GM21723 (cell line): ENCODE data around the gene BNC1.

Experiments used
- ATAC-seq: cut with Tn5 transposase; IDR thresholded peaks from one replicate; pipeline ENCODE4 v1.9.1; 2021; ENCODE audit warnings: mild to moderate bottlenecking, moderate library complexity; ENCODE audit not compliant: unreplicated experiment

Gene BNC1, protein sequence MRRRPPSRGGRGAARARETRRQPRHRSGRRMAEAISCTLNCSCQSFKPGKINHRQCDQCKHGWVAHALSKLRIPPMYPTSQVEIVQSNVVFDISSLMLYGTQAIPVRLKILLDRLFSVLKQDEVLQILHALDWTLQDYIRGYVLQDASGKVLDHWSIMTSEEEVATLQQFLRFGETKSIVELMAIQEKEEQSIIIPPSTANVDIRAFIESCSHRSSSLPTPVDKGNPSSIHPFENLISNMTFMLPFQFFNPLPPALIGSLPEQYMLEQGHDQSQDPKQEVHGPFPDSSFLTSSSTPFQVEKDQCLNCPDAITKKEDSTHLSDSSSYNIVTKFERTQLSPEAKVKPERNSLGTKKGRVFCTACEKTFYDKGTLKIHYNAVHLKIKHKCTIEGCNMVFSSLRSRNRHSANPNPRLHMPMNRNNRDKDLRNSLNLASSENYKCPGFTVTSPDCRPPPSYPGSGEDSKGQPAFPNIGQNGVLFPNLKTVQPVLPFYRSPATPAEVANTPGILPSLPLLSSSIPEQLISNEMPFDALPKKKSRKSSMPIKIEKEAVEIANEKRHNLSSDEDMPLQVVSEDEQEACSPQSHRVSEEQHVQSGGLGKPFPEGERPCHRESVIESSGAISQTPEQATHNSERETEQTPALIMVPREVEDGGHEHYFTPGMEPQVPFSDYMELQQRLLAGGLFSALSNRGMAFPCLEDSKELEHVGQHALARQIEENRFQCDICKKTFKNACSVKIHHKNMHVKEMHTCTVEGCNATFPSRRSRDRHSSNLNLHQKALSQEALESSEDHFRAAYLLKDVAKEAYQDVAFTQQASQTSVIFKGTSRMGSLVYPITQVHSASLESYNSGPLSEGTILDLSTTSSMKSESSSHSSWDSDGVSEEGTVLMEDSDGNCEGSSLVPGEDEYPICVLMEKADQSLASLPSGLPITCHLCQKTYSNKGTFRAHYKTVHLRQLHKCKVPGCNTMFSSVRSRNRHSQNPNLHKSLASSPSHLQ

DNA sequence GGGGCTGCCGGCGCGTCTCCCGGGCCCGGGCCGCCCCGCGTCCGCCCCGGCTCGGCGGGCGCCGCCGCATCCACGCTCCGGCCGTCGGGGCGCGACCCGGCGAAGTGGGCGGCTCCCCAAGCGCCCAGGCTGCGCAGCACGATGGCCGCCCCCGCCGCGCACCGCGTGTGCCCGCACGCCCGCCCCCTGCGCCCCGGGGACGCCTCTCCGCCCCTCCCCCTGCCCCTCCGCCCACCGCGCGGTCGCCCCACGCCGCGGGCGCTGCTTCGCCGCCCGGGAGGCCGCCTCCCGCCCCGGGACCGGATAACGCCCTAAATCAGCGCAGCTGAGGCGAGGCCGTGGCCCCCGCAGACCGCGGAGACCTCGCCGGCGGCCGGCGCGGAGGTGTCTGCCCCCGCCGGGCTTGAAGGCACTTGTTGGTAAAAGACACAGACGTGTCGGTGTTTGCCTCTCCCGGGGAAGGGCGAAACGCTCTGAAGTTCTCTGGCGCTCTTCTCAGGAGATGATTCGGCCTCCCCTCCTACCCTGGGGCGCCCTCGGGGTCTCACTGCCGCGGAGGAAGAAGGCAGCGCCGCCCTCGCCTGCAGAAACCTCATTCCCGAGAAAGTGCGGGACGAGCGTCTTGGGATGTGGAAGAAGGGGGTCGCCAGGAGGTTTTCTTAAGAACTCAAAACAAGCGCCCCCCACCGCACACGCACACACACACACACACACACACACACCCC lies at the start of gene BNC1:
BNC1 (minus strand) TSS at position 106 of the 725 bp plus-strand sequence; CDS start at position 70, 36 bp downstream.
- ATAC-seq, result no peak

GRCh38 chr15:83327041-83327440 lies 42.6 kb upstream of the BNC1 start:
- no peak for ATAC-seq

GRCh38 chr15:83324799-83325198 lies 40.3 kb upstream of the BNC1 start:
- ATAC-seq, result no peak

- ATAC-seq, result no peak
These were observed 38.8 kb upstream of the BNC1 start for GRCh38 chr15:83323296-83323711.

GRCh38 chr15:83322691-83323090 lies 38.2 kb upstream of the BNC1 start:
- no peak for ATAC-seq

DNA sequence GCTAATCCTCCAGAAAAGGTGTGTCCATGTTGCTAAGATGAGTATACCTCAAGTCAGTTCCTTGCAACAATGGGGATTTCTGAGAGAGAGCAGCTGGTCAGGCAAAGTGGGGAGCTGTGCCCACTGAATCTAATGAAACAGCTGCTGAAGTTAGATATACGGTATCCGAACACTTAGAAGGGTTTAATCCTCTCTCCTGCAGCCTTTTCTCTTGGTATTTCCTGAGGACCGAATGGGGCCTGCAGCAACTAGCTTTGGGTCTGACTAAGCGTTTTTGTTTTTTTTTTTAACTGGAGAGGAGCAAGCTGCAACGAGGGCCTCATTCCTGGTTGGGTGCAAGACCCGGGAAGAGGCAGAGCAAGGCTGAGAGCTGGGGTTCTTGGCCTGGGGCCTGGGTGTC lies 37.6 kb upstream of the BNC1 start:
- no peak for ATAC-seq

- ATAC-seq, result no peak
These were observed 36.4 kb upstream of the BNC1 start for GRCh38 chr15:83320844-83321243.

DNA sequence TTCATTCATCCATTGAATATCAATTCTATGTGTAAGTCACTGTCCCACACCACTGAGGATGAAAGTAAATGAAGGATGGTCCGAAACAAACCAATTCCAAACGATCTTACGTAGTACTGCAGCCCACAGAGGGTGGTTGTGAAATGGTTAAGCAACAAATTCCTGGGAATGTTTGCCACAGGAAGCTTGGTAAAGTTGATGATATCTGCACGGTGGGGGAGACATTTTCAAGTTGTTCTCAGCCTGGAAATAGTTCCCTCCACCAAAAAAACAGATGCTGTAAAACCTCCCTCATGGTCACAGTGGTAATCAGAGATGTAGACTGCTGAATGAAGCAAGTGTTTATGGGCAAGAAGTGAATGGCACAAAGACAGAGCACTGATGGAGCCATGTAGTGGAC lies 35.9 kb upstream of the BNC1 start:
- no peak for ATAC-seq

- ATAC-seq, result no peak
These were observed 35.3 kb upstream of the BNC1 start for GRCh38 chr15:83319771-83320170.

GRCh38 chr15:83318861-83319415 lies 34.5 kb upstream of the BNC1 start:
- no peak for ATAC-seq

DNA sequence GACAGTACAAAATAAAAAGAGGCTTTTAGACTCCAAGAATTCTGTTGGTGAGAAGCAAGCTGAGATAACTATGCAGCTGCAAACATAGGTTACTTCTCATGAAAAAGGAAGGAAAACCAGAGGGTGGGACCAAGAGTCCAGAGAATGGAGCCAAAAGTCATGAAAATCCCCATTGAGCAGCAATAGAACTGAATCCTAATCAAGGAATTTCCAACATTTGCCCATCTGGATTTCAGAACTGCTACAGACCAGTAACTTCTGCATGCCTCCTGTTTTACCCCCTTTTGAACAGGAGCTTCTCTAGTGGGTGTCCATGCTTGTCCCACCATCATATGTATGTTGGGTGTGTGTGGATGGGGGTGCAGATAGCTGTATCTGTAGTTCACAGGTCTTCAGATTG lies 33.6 kb upstream of the BNC1 start:
- ATAC-seq, result no peak

DNA sequence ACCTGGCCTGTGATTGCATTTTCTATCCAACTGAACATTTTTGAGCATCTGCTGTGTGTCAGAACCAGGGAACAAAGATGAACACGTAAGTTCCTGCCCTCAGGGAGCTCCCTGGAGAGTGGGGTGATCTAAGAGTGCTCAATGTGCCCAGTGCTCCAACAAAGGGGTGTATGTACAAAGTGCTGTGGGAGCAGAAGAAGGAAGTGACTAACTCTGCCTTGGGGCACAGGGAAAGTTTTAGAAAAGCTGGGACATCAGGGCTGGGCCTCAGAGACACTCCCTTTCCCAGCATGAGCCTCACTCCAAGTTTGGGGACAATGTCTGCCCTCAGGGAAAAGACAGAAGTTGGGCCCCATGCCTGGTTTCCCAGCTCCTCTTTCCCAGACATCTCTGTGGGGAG lies 27.6 kb upstream of the BNC1 start:
- ATAC-seq, result no peak

DNA sequence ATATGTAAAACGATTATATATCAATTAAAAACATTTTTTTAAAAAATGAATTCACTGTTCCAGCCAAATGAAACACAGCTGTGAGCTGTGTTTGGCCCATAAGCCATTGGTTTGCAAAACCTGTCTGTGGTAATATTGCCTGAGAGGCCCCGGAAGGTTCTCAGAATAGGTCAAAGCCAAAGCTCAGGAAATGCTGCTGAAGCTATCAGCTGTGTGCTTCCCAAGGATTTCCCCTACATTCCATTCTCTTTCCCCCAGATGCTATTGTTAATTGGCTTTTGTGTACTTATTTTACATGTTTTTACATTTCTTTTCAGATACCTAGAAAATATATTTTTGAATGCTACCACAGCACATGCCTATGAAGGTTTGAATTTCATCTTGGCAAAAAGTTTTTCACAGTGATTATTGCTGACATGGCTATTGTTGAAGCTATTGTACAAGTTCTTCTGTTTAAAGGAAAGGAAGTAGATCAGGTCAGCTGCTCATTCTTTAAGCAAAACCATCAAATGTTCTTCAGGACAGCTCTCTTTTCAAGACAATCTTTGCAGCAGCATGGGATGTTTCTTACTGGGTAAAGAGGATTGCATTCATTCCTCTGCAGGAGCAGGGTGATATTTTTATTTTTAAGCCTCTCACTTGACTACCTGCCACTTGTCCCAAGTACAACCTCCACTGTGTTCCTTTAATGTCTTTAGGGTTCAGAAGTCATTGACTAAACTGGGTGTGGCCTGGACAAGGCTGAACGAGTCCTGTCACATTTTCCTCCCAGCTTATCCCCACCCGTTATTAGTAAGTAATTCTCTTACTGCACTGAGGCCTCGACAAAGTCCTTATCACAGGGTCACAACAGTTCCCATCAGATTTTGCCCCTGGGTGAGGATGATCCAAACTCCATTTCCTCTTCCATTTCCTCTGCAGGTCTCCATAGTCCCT lies 26.3 kb upstream of the BNC1 start:
- ATAC-seq, result no peak

DNA sequence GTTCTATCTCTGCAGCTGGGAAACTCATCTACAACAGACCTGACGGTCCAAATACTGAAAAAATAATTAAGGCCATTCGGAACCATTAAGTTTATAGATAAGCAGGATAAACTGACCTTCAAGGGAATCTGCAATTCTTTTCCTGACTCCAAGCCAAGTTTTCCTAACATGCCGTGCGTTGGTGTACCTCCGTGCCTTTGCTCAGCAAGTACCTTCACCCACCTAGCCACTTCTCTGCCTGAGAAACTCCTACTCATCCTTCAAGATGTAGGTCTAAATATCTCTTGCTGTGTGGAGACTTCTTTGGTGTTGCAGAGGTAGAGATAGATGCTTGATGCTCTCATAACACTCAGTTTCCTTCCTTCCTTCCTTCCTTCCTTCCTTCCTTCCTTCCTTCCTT lies 24.2 kb upstream of the BNC1 start:
- ATAC-seq, result no peak

DNA sequence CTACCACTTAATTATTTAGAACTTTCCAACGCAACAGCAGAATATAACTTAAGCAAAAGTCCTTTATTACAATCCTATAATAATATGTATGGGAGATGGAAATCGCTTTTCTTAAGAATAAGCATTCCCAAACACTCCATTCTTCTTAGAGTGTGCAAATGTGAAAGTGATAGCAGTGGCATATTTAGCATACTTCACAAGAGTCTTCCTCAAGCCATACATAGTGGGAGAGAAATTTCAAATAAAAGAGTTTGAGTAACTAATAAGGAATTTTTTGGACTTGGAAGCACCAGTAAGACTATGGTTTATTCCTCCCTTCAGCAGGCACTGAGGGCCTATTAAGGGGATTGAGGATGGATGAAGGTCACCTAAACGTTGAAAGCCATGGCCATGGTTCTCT lies 22.1 kb upstream of the BNC1 start:
- ATAC-seq, result no peak

DNA sequence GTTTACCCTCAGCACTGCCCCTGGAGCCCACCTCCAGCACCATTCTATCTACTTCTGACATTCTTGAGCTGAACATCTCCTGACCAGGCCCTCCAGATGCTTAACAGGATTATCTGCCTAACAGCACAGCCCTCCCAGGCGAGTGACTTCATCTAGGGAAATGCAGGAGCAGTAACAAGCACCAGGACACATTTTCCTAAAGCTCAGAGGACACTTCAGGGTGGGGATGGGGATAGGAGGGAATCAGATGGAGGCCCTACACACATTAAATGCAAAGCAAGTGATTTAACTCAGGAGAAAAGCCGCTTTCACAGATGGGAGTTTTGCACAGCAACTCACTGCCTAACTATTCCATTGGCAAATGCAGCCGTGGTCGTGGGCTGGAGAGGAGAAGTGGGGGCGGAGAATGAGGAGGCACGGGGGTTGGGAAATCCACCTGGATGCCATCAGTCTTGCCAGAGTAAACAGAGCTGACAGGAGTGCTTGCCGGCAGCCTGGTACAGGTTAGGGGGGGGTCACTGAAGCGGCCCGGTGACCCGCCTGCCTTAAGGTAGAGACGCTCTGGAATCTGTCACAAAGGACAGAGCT lies 21.3 kb upstream of the BNC1 start:
- ATAC-seq, result no peak

- no peak for ATAC-seq
These were observed 20.6 kb upstream of the BNC1 start for GRCh38 chr15:83304861-83305703.

GRCh38 chr15:83303535-83303934 lies 19.1 kb upstream of the BNC1 start:
- no peak for ATAC-seq
